AG08396 (cell line): ENCODE data around the gene COG5.
"Not testable (repeated sequence)": the region's sequence is repeated elsewhere in the genome, so short reads cannot be mapped to it uniquely, and the experiment has no call there.

Source experiments
- DNase-seq: peaks from one replicate; pipeline ENCODE4 v3.0.0; 2012; ENCODE audit warnings: low spot score, mixed read lengths

COG5 gene

DNA sequence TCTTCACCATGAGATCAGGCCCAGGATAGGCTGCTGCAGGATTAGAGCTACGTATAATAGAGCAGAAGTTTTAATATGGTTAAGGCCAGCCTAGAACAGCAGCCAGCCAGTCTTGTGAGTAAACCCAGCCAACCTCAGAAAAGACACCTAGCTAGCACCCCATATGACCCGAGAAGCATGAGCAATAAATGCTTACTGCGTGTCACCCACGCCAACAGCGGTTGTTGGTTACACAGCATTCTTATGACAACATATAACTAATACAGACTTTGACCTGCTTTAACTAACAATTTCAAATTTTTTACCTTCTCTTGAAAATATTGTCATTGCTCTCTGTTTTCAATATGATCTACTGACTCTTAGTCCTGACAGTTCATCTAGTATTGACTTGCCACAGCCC is 289.2 kb downstream of the COG5 start:
- DNase-seq: no peak

DNA sequence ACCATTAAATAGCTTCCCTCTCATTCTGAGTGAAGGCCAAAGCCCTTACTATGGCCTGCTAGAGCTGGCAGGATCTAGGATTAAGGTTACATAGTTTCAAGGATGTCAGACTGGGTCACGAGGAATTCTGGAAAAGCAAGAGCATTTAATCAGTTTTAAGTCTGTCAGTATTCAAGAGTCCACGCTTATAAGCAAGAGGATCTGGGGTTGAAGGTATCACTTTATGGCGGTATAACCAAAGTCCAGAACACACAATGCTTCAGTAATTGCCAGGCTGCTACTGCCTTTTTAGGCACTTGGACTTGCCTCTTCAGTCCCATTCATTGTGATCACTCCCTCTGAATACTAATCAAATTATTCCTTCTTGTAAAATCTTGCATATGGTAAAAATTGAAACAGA is 293.9 kb downstream of the COG5 start:
- no peak for DNase-seq

DNA sequence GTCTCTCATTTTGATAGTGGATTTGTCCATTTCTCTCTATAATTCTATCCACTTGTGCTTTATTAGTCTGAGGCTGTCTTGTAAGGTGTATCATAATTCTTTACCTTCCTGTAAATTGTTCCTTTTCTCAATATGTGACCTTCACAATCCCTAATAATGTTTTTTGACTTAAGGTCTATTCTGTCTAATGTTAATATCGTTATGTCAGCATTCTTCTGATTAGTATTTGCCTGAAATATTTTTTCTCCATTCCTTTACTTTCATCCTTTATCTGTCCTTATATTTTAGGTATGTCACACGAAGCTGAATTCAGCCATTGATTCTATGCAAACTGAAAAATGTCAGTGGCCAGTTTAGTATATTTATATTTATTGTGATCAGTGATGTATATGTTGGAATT is 295.1 kb downstream of the COG5 start:
- no peak for DNase-seq

DNA sequence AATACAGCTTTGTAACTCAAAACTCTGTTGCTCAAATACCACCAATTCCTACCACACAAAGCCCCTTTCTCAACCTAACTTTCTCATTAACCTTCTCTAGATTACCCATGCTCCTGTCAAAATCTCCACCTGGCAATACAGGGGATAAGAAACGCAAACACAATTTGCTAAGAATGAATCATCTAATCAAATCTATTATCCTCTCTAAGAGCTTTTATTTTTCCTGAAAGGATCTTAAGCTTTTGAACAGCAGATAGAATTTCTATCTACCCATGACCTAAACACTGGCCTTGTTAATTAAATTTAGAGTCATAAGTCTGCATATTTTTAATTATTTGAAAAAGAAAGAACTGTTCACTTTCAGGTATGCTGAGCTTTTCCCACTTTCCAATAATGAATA is 296.6 kb downstream of the COG5 start:
- no peak for DNase-seq

DNA sequence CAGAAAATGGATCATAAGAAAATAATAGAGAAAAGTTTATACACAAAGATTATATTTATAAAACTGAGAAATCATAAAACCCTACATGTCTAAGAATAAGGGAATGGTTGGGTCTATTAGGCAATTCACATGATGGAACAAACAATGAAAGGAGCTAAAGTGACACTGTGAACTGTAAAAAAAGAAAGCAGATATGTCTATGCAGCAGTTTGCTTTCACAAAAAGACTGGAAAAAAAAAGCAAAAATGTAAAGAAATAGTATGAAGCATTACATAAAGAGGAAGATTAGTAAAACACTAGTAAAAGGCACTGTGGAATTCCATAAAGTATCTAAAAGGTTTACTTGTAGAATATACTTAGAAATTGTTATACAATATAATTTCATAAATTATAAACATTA is 299.0 kb downstream of the COG5 start:
- DNase-seq: no peak

DNA sequence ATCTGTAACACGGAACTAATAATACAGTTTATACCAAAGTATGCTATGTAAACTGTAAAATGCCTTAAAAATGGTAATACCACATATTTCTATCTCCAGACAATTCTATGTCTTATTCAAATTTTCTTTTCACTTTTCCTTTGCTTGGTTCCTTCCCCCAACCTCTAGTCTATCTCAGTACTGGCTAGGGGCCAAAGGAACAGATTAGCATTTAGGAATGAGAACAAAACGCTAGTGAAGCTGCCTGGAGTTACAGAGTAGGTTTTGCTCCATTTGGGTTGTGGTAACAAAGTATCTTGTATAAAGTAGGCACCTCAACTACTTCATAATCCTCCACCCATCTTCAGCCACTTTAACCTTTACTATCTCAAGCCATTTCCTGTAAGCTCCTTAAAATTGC is 300.9 kb downstream of the COG5 start:
- no peak for DNase-seq

DNA sequence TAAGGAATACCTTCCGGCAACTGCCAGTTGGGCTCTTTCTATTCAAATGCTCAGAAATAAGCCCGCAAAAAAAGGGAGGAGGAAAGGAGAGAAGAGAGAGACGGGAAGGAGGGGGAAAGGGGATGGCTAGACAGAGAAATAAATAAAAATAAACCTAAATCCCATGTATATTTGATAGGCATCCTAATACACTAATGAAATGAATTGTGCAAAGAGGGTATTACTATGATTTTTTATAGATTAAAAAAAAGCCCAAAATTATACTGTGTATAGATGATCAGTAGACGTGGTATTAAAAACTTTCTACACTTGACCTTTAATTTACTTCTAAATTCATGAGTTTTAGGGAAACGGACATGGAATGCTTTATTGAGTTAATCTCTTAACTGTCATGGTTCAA is 305.0 kb downstream of the COG5 start:
- no peak for DNase-seq

DNA sequence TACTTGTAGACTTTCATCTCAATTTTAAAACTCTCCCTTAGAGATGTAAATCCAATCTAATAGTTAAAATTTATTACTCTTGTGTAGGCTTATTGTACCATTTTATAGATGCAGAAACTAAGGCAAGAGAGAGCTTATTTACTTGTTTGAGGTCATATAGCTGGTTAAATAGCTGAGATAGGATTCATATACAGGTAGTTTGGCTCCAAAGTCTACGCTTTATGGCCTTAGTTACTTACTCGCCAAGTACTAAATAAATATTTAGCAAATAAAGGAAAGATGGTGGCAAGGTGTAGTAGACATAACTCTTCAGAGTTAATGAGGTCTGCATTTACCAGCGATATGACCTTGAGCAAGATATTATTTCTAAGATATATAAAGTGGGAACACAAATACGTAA is 308.1 kb downstream of the COG5 start:
- DNase-seq: no peak

DNA sequence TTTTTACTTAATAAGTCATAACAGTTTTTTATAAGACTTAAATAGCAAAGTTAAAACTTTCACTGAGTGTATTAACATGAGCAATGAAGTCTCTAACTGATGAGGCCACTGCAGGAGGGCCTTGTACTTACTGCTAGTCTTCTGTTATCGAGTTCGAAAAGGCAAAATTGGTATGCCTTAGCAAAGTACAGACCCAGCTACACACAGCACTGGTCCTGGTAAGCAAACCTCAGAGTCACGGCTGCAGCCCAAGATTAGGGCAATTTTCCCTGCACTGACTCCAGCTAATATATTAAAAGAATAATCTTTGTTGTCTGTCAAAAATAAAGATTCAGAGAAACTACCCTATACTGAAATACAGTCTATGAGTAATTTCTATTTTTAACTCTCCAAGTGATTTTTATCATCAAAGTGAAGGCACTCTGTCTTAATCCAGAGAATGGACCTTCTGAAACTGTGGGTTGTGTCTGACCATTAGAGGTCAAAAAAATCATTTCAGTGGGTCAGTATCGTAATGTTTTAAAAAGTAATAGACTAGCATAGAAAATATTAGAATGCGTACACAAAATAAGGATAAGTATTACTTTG is 309.2 kb downstream of the COG5 start:
- no peak for DNase-seq

DNA sequence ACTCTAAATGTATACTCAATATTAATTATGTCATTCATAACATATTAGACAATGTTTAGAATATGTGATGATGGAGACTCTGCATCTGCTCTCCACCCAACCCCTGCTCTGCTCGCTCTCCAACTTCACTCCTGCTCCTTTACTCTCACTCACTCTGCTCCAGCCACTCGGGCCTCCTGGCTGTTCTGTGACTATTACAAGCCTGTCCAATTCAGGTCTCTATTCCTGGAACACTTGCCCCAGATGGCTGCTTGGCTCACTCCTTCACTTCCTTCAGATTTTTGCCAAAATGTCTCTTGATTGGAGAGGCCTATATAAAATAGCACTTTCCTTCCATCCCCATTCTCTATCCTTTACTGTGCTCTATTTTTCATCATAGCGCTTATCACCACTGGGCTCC is 310.1 kb downstream of the COG5 start:
- no peak for DNase-seq

DNA sequence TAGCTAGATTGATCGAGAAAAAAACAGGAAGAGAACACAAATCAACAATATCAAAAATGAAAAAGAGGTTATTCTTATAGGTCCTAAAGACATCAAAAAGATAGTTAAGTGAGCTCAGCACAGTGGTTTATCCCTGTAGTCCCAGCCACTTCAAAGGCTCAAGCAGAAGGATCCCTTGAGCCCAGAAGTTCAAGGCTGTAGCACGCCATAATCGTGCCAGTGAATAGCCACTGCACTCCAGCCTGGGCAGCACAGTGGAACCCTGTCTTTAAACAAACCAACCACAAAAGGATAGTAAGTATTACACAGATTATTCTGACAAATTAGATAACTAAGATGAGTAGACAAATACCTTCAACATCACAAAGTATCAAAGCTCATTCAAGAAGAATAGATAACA is 311.8 kb downstream of the COG5 start:
- DNase-seq: no peak

DNA sequence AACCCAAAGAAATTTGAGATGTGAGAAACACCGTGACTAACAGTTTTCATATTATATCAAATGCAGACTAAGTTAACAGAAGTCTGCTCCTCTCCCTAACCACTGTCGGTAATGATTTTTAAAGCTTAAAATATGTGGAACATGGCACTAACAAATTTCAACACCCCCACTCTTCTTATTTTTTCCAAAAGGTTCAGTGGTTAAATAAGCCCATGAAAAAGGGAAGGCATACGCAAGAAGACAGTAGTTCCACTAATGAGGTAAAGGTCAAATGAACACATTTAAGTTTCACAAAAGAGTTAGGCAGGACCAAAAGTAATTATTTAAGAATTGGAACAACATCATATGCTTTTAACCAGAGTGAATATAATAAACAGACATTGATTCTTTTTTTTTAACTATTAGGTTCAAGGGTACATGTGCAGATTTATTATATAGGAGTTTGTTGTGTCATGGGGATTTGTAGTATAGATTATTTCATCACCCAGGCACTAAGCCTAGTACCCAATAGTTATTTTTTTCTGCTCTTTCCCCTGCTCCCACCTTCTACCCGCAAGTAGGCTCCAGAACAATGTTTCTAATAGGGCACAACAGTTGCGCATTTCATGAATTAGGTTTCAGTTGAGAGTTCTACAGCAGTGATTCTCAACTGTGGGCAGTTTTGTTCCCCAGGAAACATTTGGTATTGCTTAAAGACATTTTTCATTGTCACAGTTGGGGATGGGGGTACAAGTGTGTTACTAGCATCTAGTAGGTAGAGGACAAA is 315.0 kb downstream of the COG5 start:
- no peak for DNase-seq

DNA sequence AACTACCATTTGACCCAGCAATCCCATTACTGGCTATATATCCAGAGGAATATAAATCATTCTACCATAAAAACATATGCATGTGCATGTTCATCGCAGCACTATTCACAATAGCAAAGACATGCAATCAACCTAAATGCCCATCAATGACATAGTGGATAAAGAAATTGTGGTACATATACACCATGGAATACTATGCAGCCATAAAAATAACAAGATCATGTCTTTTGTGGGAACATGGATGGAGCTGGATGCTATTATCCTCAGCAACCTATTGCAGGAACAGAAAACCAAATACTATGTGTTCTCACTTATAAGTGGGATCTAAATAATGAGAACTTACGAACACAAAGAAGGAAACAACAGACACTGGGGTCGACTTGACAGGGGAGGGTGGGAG is 316.9 kb downstream of the COG5 start:
- not testable (repeated sequence) for DNase-seq

DNA sequence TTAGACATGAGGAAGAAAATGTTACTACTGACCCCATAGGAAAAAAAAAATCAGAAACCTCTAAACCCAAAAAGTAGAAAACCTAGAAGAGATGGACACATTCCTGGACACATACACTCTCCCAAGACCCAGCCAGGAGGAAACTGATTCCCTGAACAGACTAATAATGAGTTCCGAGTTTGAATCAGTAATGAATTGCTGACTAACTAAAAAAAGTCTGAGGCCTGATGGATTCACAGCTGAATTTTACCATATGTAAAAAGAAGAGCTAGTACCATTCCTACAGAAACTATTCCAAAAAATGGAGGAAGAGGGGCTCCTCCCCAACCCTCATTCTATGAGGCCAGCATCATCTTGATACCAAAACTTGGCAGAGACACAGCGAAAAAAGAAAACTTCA is 319.1 kb downstream of the COG5 start:
- DNase-seq: no peak

DNA sequence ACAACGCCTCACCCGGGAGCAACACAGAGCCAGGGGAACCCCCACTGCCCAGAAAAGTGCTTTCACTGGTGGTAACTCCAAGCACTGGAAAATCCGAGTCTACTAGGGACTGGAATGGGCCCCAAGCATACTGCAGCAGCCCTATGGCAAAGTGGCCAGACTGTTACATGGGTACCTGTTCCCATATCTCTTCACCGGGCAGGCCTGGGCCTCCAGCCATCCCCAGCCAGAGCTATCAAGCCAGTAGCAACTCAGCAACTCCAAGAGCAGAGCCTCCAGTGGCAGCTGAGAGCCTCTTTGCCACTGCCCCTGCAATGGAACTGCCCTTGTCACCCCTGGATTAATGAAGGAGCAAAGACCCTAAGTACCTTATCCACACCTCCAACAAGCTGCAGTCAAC is 321.5 kb downstream of the COG5 start:
- no peak for DNase-seq

DNA sequence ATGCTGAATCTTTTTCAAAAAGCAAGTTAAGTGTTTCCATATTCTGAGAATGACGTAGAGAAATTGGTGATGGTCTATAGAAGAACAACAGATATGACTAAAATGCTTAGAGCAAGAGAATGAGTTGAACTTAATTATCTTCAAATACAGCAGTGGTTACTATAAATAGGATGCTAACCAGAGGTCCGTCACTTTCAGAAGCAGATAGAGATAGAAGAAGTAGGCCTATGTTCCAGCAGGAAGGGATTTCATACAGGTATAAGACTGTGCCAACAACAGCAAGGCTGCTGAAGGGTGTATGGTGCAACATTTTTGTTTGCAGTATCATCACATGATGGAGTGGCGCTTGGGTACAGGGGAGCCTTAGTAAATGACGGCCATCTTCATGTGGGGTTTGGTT is 326.3 kb downstream of the COG5 start:
- DNase-seq: no peak

DNA sequence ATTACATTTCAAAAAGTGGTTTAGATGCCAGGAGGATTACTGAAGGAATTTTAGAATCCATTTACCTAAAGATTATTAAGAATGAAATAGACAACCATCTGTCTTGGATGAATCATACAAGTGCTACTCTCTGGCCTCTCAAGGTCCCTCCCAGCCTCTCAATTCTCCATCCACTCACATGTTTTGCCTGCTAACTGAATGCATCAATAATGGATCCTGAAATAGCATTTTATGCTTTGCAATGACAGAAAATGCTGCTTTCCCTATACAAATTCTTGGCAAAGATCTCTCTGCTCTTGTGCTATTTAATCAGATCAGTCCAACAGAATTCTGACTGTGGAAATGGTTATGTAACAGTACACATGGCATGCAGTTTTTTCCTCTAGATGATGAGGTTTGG is 326.9 kb downstream of the COG5 start:
- no peak for DNase-seq

DNA sequence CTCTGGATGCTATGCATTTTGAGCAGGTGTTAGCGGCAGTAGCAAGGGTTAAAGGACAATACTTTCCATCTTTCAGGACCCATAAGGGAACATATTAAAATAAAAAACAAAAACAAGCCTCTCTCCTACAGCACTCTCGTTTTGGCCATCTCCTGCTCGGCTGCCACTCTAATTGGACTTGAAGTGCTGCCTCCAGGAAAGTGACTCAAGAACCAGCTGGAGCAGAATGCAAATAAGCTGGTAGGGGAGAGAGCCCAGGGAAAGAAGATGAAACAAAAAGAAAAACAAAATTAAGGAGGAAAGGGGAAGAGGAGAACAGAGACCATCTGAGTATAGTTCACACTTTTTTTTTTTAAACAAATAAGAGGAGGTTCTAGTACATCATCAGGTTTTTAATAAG is 329.3 kb downstream of the COG5 start:
- DNase-seq: no peak

DNA sequence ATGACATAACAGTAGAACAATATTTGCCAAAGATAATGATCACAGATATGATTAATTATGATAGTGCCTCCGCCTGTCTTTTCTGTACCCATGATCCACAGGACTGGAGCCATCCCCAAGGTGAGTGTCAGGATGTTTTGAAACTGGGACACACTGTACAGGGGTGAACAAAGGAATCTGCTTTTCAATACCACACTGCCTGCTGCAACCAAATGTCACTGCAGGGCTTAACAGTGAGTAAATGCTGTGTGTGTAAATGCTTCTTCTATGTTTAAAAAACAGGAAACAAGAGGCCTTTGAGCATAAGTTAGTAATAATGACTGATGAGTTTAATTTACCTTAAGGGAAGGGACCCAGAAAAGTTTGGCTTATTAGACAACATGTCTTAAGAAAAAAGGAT is 329.7 kb downstream of the COG5 start:
- no peak for DNase-seq

DNA sequence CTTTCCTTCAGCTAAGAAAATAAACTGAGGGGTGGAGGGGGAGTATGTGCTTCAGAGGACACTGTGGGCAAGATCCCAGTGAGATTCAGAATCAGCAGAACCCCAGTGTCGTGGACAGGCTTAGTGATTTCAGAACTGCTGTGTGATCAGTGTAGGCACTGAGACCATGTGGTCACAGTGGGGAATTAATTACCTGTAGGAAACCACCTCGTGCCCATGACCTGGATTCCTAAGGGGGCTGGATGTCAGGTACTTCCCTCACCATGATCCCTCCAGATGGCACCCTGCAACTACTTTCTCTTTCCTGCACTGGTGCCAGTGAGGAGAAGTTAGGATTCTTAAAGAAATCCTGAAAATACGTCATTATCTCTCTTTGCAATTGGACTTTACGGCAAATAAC is 330.5 kb downstream of the COG5 start:
- DNase-seq: no peak

DNA sequence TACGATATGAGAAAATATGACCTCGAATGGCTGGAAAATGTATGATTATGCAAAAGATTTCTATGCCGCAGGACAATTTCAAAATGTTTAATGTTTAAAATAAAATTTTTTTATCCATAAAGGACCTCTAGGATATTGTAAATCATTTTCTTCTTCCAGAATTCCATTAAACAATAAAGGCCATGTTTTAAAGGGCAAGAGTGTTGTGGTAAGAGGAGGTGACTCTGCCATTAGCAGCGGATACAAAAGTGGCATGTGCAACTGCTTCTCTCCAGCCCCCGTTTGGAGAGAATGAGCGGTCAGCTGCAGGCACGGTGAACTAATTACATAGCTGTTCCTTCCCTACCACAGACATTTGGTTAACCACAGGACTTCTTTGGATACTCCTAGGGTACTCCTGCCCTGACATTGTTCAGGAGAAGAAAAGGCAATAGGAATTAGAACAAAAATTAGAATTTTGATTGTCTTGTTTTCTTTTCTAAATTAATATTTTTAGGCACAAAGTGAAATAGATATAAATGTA is 331.1 kb downstream of the COG5 start:
- DNase-seq: peak; percentile 22

DNA sequence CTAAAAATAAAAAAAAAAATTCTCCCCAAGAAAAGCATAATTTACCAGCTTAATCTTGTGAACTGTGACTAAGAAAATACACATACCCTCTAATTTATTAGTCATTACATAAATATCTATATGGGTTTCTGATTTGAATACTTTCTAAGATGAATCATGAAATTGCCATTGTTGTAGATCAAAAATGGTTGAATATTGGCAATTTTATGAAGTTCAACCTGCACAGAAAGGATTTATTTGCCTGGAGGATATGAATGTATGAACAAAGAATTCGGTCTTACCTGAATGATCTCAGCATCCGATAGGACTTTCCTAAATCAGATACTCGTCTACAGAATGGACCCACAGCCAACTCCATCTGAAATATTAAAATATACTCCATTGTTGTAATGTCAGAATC is 333.4 kb downstream of the COG5 start:
- DNase-seq: no peak

DNA sequence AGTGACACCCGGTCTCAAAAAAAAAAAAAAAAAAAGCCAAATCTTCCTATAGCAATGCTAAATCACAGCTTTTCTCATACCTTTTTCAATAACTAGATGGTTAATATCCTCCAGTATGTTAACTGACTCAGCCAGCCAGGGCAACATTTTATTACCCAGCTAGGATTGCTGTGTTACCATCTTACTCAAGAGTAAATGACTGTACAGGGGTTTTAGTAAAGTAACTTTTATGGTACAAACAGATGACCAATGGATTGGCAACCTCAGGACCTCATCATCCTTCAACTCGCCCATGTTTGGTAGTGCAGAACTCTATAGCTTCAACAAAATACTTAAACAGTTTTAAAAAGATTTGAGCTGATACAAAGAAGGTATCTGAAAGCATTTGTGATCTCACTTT is 335.4 kb downstream of the COG5 start:
- no peak for DNase-seq
